HepG2 (cell line): ENCODE results near the gene MARCO. TPM values are rescaled to one million over a fixed set of nuclear protein-coding genes. Genes with fewer than 3 reads are reported as not detected.

Source experiments
- CENPX ChIP-seq: sonication (generic); formaldehyde crosslinking; IDR thresholded peaks from 2 replicates; pipeline ENCODE4 v1.9.0; 2021; ENCODE audit warnings: mild to moderate bottlenecking, missing genetic modification reagents, moderate library complexity
- CTCF ChIP-seq: sonication (generic); formaldehyde crosslinking; IDR thresholded peaks from 2 replicates; pipeline ENCODE4 v1.5.0; 2020; ENCODE audit warnings: mild to moderate bottlenecking, missing genetic modification reagents, moderate library complexity
- FOXA3 ChIP-seq: IDR thresholded peaks from 2 replicates; pipeline ENCODE4 v1.6.1; 2016; ENCODE audit warnings: missing genetic modification reagents, missing compliant biosample characterization
- FOXC1 ChIP-seq: sonication (generic); formaldehyde crosslinking; IDR thresholded peaks from 2 replicates; pipeline ENCODE4 v1.8.0; 2022; ENCODE audit warnings: mild to moderate bottlenecking, missing genetic modification reagents, borderline replicate concordance
- FOXJ3 ChIP-seq: sonication (generic); formaldehyde crosslinking; IDR thresholded peaks from 2 replicates; pipeline ENCODE4 v1.4.0; 2020; ENCODE audit warnings: missing genetic modification reagents, mild to moderate bottlenecking, borderline replicate concordance
- GTF3A ChIP-seq: sonication (generic); formaldehyde crosslinking; conservative IDR thresholded peaks from 2 replicates; pipeline ENCODE4 v1.4.0; 2020; ENCODE audit warnings: mild to moderate bottlenecking, missing genetic modification reagents
- GZF1 ChIP-seq: sonication (generic); formaldehyde crosslinking; IDR thresholded peaks from 2 replicates; pipeline ENCODE4 v1.5.1; 2020; ENCODE audit warnings: mild to moderate bottlenecking, missing genetic modification reagents
- HNRNPLL ChIP-seq: fragments of 200-400 bp; formaldehyde crosslinking; IDR thresholded peaks from 2 replicates; pipeline ENCODE4 v1.6.1; 2017; ENCODE audit warnings: mild to moderate bottlenecking, low read depth, low read length; ENCODE audit not compliant: poor library complexity, severe bottlenecking
- HOXD1 ChIP-seq: sonication (generic); formaldehyde crosslinking; IDR thresholded peaks from 2 replicates; pipeline ENCODE4 v1.5.0; 2020; ENCODE audit warnings: missing genetic modification reagents
- KDM5B ChIP-seq: sonication (generic); formaldehyde crosslinking; IDR thresholded peaks from 2 replicates; pipeline ENCODE4 v1.4.0; 2020; ENCODE audit warnings: missing genetic modification reagents, mild to moderate bottlenecking, borderline replicate concordance
- MAFG ChIP-seq: sonication (generic); formaldehyde crosslinking; IDR thresholded peaks from 2 replicates; pipeline ENCODE4 v1.5.1; 2020; ENCODE audit warnings: mild to moderate bottlenecking, missing genetic modification reagents
- MIER2 ChIP-seq: IDR thresholded peaks from 2 replicates; pipeline ENCODE4 v1.6.1; 2016; ENCODE audit warnings: missing biosample characterization, missing genetic modification reagents
- NR2F6 ChIP-seq, 2 experiments: IDR thresholded peaks; 2 replicates each; pipeline ENCODE4 v1.6.1; 2016; ENCODE audit warnings: antibody characterized with exemption in 1 of 2, mild to moderate bottlenecking in 1 of 2
- RXRB ChIP-seq: IDR thresholded peaks from 2 replicates; pipeline ENCODE4 v1.6.1; 2016; ENCODE audit warnings: borderline replicate concordance, missing genetic modification reagents, missing compliant biosample characterization
- SP4 ChIP-seq: sonication (generic); formaldehyde crosslinking; IDR thresholded peaks from 2 replicates; pipeline ENCODE4 v1.8.1; 2023; ENCODE audit warnings: mild to moderate bottlenecking, missing genetic modification reagents
- STAG1 ChIP-seq: sonication (generic); formaldehyde crosslinking; IDR thresholded peaks from 2 replicates; pipeline ENCODE4 v1.4.0; 2020; ENCODE audit warnings: missing genetic modification reagents
- TEAD3 ChIP-seq: optimal IDR thresholded peaks from 2 replicates; pipeline ENCODE3; 2016; ENCODE audit warnings: borderline replicate concordance
- THAP8 ChIP-seq: sonication (generic); formaldehyde crosslinking; IDR thresholded peaks from 2 replicates; pipeline ENCODE4 v1.5.1; 2020; ENCODE audit warnings: missing genetic modification reagents, mild to moderate bottlenecking, borderline replicate concordance
- ZFY ChIP-seq: sonication (generic); formaldehyde crosslinking; IDR thresholded peaks from 2 replicates; pipeline ENCODE4 v1.4.0; 2020; ENCODE audit warnings: missing genetic modification reagents
- ZNF569 ChIP-seq: sonication (generic); formaldehyde crosslinking; IDR thresholded peaks from 2 replicates; pipeline ENCODE4 v1.5.0; 2020; ENCODE audit warnings: mild to moderate bottlenecking, missing genetic modification reagents, moderate library complexity, borderline replicate concordance
- ZNF687 ChIP-seq: sonication (generic); formaldehyde crosslinking; IDR thresholded peaks from 2 replicates; pipeline ENCODE4 v1.5.1; 2020; ENCODE audit warnings: mild to moderate bottlenecking, missing genetic modification reagents, moderate library complexity
- ZNF704 ChIP-seq: sonication (generic); formaldehyde crosslinking; IDR thresholded peaks from 2 replicates; pipeline ENCODE4 v1.8.1; 2023; ENCODE audit warnings: mild to moderate bottlenecking, inconsistent platforms, moderate library complexity, missing genetic modification reagents, borderline replicate concordance
- ZNF772 ChIP-seq: sonication (generic); formaldehyde crosslinking; IDR thresholded peaks from 2 replicates; pipeline ENCODE4 v1.5.0; 2020; ENCODE audit warnings: mild to moderate bottlenecking, missing genetic modification reagents
- polyA plus RNA-seq, 8 experiments: library from polyadenylated mRNA; depleted of rRNA in 3 of 8; stranded (reverse) in 7 of 8; unstranded in 1 of 8; fragments of >200 nt; fragmentation: Illumina TruSeq in 4 of 8; extraction: Trizol in 4 of 8; gene quantifications; 2 replicates each; pipeline versions ENCODE4 v1.2.1 to v1.2.3, GENCODE V29; 2011 to 2016; ENCODE audit warnings: low read depth in 4 of 8, missing spikeins in 1 of 8, mixed read lengths in 1 of 8; ENCODE audit not compliant: insufficient read depth in 1 of 8
- total RNA-seq, 5 experiments: library from RNA; depleted of rRNA; stranded (reverse); fragments of >200 nt; fragmentation: Illumina TruSeq; extraction: Trizol; gene quantifications; 2 replicates each; pipeline ENCODE4 v1.2.3, GENCODE V29; 2016; ENCODE audit warnings: low read depth in 1 of 5

Gene MARCO
- total and polyA plus RNA-seq, 2 of the 13 experiments (the other 11 are each of a cell fraction or from before 2014, with no cell fraction given): not detected

GRCh38 chr2:119011162-119011909 lies 69.3 kb downstream of the MARCO start (continued):
- 0 out of 2 replicates have a peak, but pooled peaks have one; percentile 38 for TF ChIP-seq ZNF704
- peak; percentile 1; the same call in 1 of the 2 replicates for TF ChIP-seq ZFY (CRISPR knock-in tag)
- peak; percentile 96 for TF ChIP-seq STAG1 (CRISPR knock-in tag)
- no peak for TF ChIP-seq NR2F6 (IDR thresholded peaks at IDR 0.05)
- TF ChIP-seq NR2F6 (CRISPR knock-in tag; IDR thresholded peaks at IDR 0.05): no peak
- TF ChIP-seq GZF1: no peak
- TF ChIP-seq HOXD1 (CRISPR knock-in tag): no peak
- no peak for TF ChIP-seq CENPX (CRISPR knock-in tag)
- TF ChIP-seq TEAD3 (CRISPR knock-in tag): no peak
- 0 out of 2 replicates have a peak, but pooled peaks have one; percentile 31 for TF ChIP-seq SP4
- no peak for TF ChIP-seq MAFG (CRISPR knock-in tag)
- TF ChIP-seq ZNF772 (CRISPR knock-in tag): 0 out of 2 replicates have a peak, but pooled peaks have one; percentile 51
- TF ChIP-seq HNRNPLL: peak; percentile 59
- TF ChIP-seq FOXC1: no peak
- peak; percentile 57 for TF ChIP-seq ZNF687 (CRISPR knock-in tag)
- no peak for TF ChIP-seq RXRB
- no peak for TF ChIP-seq GTF3A (CRISPR knock-in tag)
- no peak for TF ChIP-seq ZNF569 (CRISPR knock-in tag)
- peak; percentile 71 for TF ChIP-seq KDM5B (CRISPR knock-in tag)
- TF ChIP-seq THAP8 (CRISPR knock-in tag): no peak
- TF ChIP-seq MIER2 (CRISPR knock-in tag): 0 out of 2 replicates have a peak, but pooled peaks have one; percentile 22
- no peak for TF ChIP-seq FOXJ3 (CRISPR knock-in tag)
- TF ChIP-seq CTCF (CRISPR knock-in tag): peak; percentile 93
- no peak for TF ChIP-seq FOXA3 (CRISPR knock-in tag)
